Skeletal muscle satellite cell (primary cell): ENCODE data around the gene KRT39.
"Not testable (repeated sequence)": the region's sequence is repeated elsewhere in the genome, so short reads cannot be mapped to it uniquely, and the experiment has no call there.

Experiments used
- H3K27me3 ChIP-seq: 2 replicates; pipeline ENCODE4 v1.7.0; 2013; ENCODE audit warnings: low read length; ENCODE audit not compliant: control insufficient read depth, insufficient read depth
- H3K36me3 ChIP-seq: 2 replicates; pipeline ENCODE4 v1.7.0; 2013; ENCODE audit warnings: mild to moderate bottlenecking, control low read depth, low read length; ENCODE audit not compliant: insufficient read depth
- H3K4me1 ChIP-seq: 2 replicates; pipeline ENCODE4 v1.7.0; 2013; ENCODE audit warnings: low read length; ENCODE audit not compliant: control insufficient read depth, insufficient read depth
- H3K4me2 ChIP-seq: 2 replicates; pipeline ENCODE4 v1.7.0; 2013; ENCODE audit warnings: mild to moderate bottlenecking, low read length
- H3K4me3 ChIP-seq: 2 replicates; pipeline ENCODE4 v1.7.0; 2013; ENCODE audit warnings: low read length
- H3K9ac ChIP-seq: 2 replicates; pipeline ENCODE4 v1.7.0; 2013; ENCODE audit warnings: mild to moderate bottlenecking, low read depth, low read length, moderate library complexity
- H3K9me3 ChIP-seq: replicated peaks from 2 replicates; pipeline ENCODE4 v1.7.0; 2013; ENCODE audit warnings: mild to moderate bottlenecking, control low read depth, low read length

The KRT39 gene

GRCh38 chr17:40937384-40937819 lies 29.3 kb downstream of the KRT39 start, which contains the start of gene KRT23:
Gene KRT23, minus strand, starts transcription at chr17:40937646. Its CDS starts 1,043 bp downstream, at chr17:40936603.
- Histone ChIP-seq H3K36me3 (no peaks in the 10 kb centered on the region), H3K4me1 (peaks cover 9% of the 10 kb centered on the region), H3K9me3 (no peaks in the 10 kb centered on the region), H3K4me3 (no peak within 1 kb of the TSS), H3K27me3 (no peaks in the 10 kb centered on the region), H3K4me2 (no peak within 1 kb of the TSS), H3K9ac (no peak within 1 kb of the TSS)

GRCh38 chr17:40936976-40937375 lies 29.8 kb downstream of the KRT39 start:
- Histone ChIP-seq H3K9me3 (no peaks in the 10 kb centered on the region), H3K4me3 (no peak overlapping the region), H3K4me1 (peaks cover 9% of the 10 kb centered on the region)

DNA sequence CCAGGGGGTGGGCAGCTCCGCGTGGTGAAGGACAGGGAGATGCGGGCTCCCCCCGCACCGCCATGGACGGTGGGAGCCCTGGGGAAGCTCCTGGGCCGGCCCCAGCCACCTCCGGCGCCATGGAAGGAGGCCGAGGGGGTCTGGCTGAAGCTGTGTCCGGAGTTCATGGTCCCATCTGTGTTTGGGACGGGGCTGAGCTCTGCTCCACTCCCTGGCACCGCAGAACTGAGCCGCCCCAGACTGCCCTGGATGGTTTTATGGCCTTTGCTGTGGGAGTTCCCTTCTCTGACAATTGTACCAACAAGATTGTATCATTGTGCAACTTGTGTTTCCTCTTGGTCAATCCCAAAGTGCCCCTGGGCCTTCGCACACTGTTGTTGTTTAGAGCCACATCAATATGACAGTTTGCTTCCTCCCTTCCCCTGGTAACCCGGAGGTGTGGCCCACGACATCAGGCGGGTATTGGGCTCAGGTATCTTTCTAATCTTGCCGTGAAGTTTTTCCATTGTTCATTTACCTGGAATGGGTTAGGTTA lies 30.2 kb downstream of the KRT39 start:
- H3K9ac ChIP-seq, result no peak overlapping the region
- no peak overlapping the region for H3K4me2 ChIP-seq
- no peaks in the 10 kb centered on the region for H3K36me3 ChIP-seq
- H3K27me3 ChIP-seq, result no peaks in the 10 kb centered on the region
- peaks cover 9% of the 10 kb centered on the region for H3K4me1 ChIP-seq
- no peak overlapping the region for H3K4me3 ChIP-seq
- H3K9me3 ChIP-seq, result no peaks in the 10 kb centered on the region

More at GRCh38 chr17:40936976-40937375, 29.8 kb downstream of the KRT39 start:
- no peaks in the 10 kb centered on the region for H3K27me3 ChIP-seq
- no peak overlapping the region for H3K9ac ChIP-seq
- H3K4me2 ChIP-seq, result no peak overlapping the region
- no peaks in the 10 kb centered on the region for H3K36me3 ChIP-seq

GRCh38 chr17:40935624-40936023 lies 31.1 kb downstream of the KRT39 start:
- Histone ChIP-seq H3K27me3 (no peaks in the 10 kb centered on the region), H3K36me3 (no peaks in the 10 kb centered on the region), H3K4me2 (no peak overlapping the region), H3K4me1 (peaks cover 9% of the 10 kb centered on the region), H3K9ac (no peak overlapping the region), H3K9me3 (no peaks in the 10 kb centered on the region), H3K4me3 (no peak overlapping the region)

- Histone ChIP-seq H3K4me3 (no peak overlapping the region), H3K4me1 (peaks cover 4% of the 10 kb centered on the region), H3K4me2 (no peak overlapping the region), H3K36me3 (no peaks in the 10 kb centered on the region), H3K27me3 (no peaks in the 10 kb centered on the region), H3K9me3 (no peaks in the 10 kb centered on the region), H3K9ac (no peak overlapping the region)
These were observed 34.1 kb downstream of the KRT39 start for GRCh38 chr17:40932608-40933007.

- Histone ChIP-seq H3K27me3 (no peaks in the 10 kb centered on the region), H3K4me2 (no peak overlapping the region), H3K9me3 (no peaks in the 10 kb centered on the region), H3K4me1 (no peaks in the 10 kb centered on the region), H3K9ac (no peak overlapping the region), H3K4me3 (no peak overlapping the region), H3K36me3 (no peaks in the 10 kb centered on the region)
These were observed 35.4 kb downstream of the KRT39 start for GRCh38 chr17:40931311-40931710.

GRCh38 chr17:40926341-40926740 lies 40.4 kb downstream of the KRT39 start:
- no peak overlapping the region for H3K4me2 ChIP-seq
- H3K36me3 ChIP-seq, result no peaks in the 10 kb centered on the region
- no peak overlapping the region for H3K9ac ChIP-seq
- peaks cover 9% of the 10 kb centered on the region for H3K4me1 ChIP-seq
- H3K27me3 ChIP-seq, result no peaks in the 10 kb centered on the region
- H3K4me3 ChIP-seq, result no peak overlapping the region
- H3K9me3 ChIP-seq, result no peaks in the 10 kb centered on the region

DNA sequence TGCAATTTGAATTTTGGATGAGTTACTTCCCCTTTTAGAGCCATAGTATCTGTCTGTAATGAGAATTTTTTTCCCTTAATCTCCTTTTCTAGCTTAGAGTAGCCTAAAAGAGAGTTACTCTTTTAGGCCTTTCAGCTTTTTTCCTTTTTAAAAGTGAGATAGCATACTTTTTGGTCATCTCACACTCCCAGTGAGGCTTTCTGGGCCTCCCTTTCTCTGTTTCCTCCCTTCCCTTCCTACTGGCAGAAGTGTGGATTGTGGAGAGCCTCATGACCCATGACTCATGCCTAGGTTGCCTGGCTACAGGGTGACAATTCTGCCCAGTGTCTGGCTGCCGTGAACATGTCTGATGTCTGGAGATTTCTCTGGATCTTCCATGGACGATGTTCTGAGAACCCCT lies 44.5 kb downstream of the KRT39 start:
- Histone ChIP-seq H3K36me3 (no peaks in the 10 kb centered on the region), H3K4me2 (no peak overlapping the region), H3K4me3 (no peak overlapping the region), H3K9me3 (no peaks in the 10 kb centered on the region), H3K4me1 (peaks cover 9% of the 10 kb centered on the region), H3K9ac (peak overlapping the region; percentile 72), H3K27me3 (no peaks in the 10 kb centered on the region)

DNA sequence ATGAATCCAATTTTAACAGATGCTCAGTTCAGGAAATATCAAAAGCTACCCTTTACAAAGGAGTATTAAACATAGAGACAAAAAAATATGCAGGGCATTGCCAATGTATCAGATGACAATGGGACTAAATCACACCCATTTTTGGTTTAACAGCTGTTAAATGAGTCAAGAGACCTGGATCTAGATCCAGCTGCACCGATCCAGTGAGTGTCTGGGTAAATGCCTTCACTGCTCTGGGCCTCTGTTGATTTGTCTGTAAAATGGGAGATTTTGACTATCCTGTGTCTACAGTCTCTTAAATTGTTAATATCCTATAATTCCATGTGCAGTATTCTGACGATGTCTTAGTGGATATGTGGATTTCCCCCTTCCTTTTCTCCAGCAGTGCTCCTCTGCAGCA lies 45.7 kb downstream of the KRT39 start:
- Histone ChIP-seq H3K27me3 (no peaks in the 10 kb centered on the region), H3K4me3 (no peak overlapping the region), H3K36me3 (no peaks in the 10 kb centered on the region), H3K9me3 (no peaks in the 10 kb centered on the region), H3K4me1 (peaks cover 14% of the 10 kb centered on the region), H3K9ac (no peak overlapping the region), H3K4me2 (no peak overlapping the region)

DNA sequence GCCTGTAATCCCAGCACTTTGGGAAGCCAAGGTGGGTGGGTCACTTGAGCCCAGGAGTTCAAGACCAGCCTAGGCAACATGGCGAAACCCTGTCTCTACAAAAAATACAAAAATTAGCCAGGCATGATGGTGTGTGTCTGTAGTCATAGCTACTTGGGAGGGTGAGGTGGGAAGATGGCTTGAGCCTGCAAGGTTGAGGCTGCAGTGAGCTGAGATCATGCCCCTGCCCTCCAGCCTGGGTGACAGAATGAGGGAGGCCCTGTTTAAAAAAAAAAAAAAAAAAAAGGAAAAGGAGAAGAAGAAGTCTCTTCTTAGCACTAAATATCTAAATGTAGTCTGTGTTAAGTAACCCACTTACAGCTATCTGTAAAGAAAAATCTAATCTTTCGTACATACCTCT lies 49.6 kb downstream of the KRT39 start:
- not testable (repeated sequence) for H3K9ac ChIP-seq, H3K36me3 ChIP-seq, H3K4me3 ChIP-seq, H3K9me3 ChIP-seq, H3K27me3 ChIP-seq, H3K4me2 ChIP-seq
- H3K4me1 ChIP-seq, result peaks cover 36% of the 10 kb centered on the region

DNA sequence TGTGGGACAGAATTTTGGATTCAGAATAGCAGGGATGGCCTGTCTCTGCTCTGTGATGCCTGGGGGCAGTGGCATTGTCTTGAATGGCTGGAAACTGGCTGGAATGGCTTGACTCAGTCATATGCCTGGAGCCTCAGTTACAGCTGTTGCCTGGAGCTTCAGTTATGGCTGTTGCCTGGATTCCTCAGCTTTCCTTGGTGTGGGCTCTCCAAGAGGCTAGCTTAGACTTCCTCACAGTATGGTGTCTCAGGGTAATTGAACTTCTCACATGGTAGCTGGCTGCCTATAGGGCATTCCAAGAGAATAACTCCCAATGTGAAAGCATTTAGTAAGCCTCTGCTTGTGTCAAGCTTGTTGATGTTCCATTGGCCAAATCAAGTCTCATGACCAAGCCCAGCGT lies 50.4 kb downstream of the KRT39 start:
- no peaks in the 10 kb centered on the region for H3K36me3 ChIP-seq
- H3K9me3 ChIP-seq, result no peaks in the 10 kb centered on the region
- no peaks in the 10 kb centered on the region for H3K27me3 ChIP-seq
- H3K4me2 ChIP-seq, result no peak overlapping the region
- peak overlapping the region; percentile 67 for H3K9ac ChIP-seq
- peaks cover 40% of the 10 kb centered on the region for H3K4me1 ChIP-seq
- no peak overlapping the region for H3K4me3 ChIP-seq

- Histone ChIP-seq H3K27me3 (no peaks in the 10 kb centered on the region), H3K4me3 (peak overlapping the region; percentile 7), H3K36me3 (no peaks in the 10 kb centered on the region), H3K9me3 (no peaks in the 10 kb centered on the region), H3K4me1 (peaks cover 44% of the 10 kb centered on the region), H3K9ac (peak overlapping the region; percentile 67), H3K4me2 (no peak overlapping the region)
These were observed 51.0 kb downstream of the KRT39 start for GRCh38 chr17:40915721-40916256.
